ENCODE measurements around the gene C6orf141. TPM values are rescaled to one million over a fixed set of nuclear protein-coding genes. Genes with fewer than 3 reads are reported as not detected.

The C6orf141 gene
- polyA plus RNA-seq, 1 experiment, result not detected

GRCh38 chr6:49565261-49565660 lies 14.8 kb downstream of the C6orf141 start:
- CTCF ChIA-PET, result interaction anchor here (2.7 kb wide), 1 partner anchor 34 kb away, joined by 14 read pairs; no protein-coding TSS in a partner anchor
- peaks cover under 1% of the 10 kb centered on the region for H3K27me3 ChIP-seq (ENCODE audit: control insufficient read depth, insufficient read depth, low read length)
- no peak for DNase-seq (ENCODE audit: low read depth, low spot score)

GRCh38 chr6:49565855-49566254 lies 15.4 kb downstream of the C6orf141 start:
- DNase-seq (ENCODE audit: low read depth, low spot score), result no peak
- Histone ChIP-seq H3K27ac (ENCODE audit: low read depth, low read length) (no peak overlapping the region), H3K27me3 (ENCODE audit: control insufficient read depth, insufficient read depth, low read length) (peaks cover 2% of the 10 kb centered on the region), H3K4me3 (ENCODE audit: low read depth, low read length) (no peak overlapping the region), H3K9me3 (ENCODE audit: control insufficient read depth, insufficient read depth, low read length) (no peaks in the 10 kb centered on the region)
- ChIA-PET POLR2A (no interaction called here), CTCF (interaction anchor here (2.7 kb wide), 1 partner anchor 34 kb away, joined by 14 read pairs; no protein-coding TSS in a partner anchor)
- TF ChIP-seq CTCF (IDR thresholded peaks at IDR 0.05; ENCODE audit: low read depth, low read length), result no peak

More at GRCh38 chr6:49565261-49565660, 14.8 kb downstream of the C6orf141 start:
- H3K4me3 ChIP-seq (ENCODE audit: low read depth, low read length), result no peak overlapping the region
- POLR2A ChIA-PET, result no interaction called here
- H3K27ac ChIP-seq (ENCODE audit: low read depth, low read length), result no peak overlapping the region
- no peaks in the 10 kb centered on the region for H3K9me3 ChIP-seq (ENCODE audit: control insufficient read depth, insufficient read depth, low read length)
- TF ChIP-seq CTCF (IDR thresholded peaks at IDR 0.05; ENCODE audit: low read depth, low read length), result no peak

- TF ChIP-seq CTCF (IDR thresholded peaks at IDR 0.05; ENCODE audit: low read depth, low read length), result peak; percentile 19; the same call in 1 of the 2 replicates
- Histone ChIP-seq H3K4me3 (ENCODE audit: low read depth, low read length) (no peak overlapping the region), H3K27me3 (ENCODE audit: control insufficient read depth, insufficient read depth, low read length) (peaks cover 2% of the 10 kb centered on the region), H3K9me3 (ENCODE audit: control insufficient read depth, insufficient read depth, low read length) (no peaks in the 10 kb centered on the region), H3K27ac (ENCODE audit: low read depth, low read length) (no peak overlapping the region)
- POLR2A ChIA-PET, result no interaction called here
- CTCF ChIA-PET, result interaction anchor here (1.3 to 4.3 kb wide), 3 partner anchors 8 to 39 kb away, joined by 20 to 27 read pairs (median 22); no protein-coding TSS in a partner anchor
- no peak for DNase-seq (ENCODE audit: low read depth, low spot score)
These were observed 20.1 kb downstream of the C6orf141 start for GRCh38 chr6:49570474-49571079.

- no peaks in the 10 kb centered on the region for H3K9me3 ChIP-seq (ENCODE audit: control insufficient read depth, insufficient read depth, low read length)
- no peak overlapping the region for H3K4me3 ChIP-seq (ENCODE audit: low read depth, low read length)
- DNase-seq (ENCODE audit: low read depth, low spot score), result no peak
- no peak overlapping the region for H3K27ac ChIP-seq (ENCODE audit: low read depth, low read length)
- no peak for TF ChIP-seq CTCF (IDR thresholded peaks at IDR 0.05; ENCODE audit: low read depth, low read length)
- ChIA-PET POLR2A (no interaction called here), CTCF (no interaction called here)
- H3K27me3 ChIP-seq (ENCODE audit: control insufficient read depth, insufficient read depth, low read length), result no peaks in the 10 kb centered on the region
These were observed 26.1 kb downstream of the C6orf141 start for GRCh38 chr6:49576618-49577017.

- ChIA-PET CTCF (interaction anchor here (0.6 kb wide), 1 partner anchor 48 kb away, joined by 3 read pairs; no protein-coding TSS in a partner anchor), POLR2A (no interaction called here)
- TF ChIP-seq CTCF (IDR thresholded peaks at IDR 0.05; ENCODE audit: low read depth, low read length), result no peak
- Histone ChIP-seq H3K4me3 (ENCODE audit: low read depth, low read length) (no peak overlapping the region), H3K27ac (ENCODE audit: low read depth, low read length) (no peak overlapping the region), H3K9me3 (ENCODE audit: control insufficient read depth, insufficient read depth, low read length) (no peaks in the 10 kb centered on the region), H3K27me3 (ENCODE audit: control insufficient read depth, insufficient read depth, low read length) (no peaks in the 10 kb centered on the region)
- no peak for DNase-seq (ENCODE audit: low read depth, low spot score)
These were observed 29.2 kb downstream of the C6orf141 start for GRCh38 chr6:49579649-49580048.

All from AG04450 (cell line).